GF-D8 (cell line): ENCODE results near the gene NPHS2.
"Not testable (repeated sequence)": the region's sequence is repeated elsewhere in the genome, so short reads cannot be mapped to it uniquely, and the experiment has no call there.

Experiments
- DNase-seq: peaks from one replicate; lab custom pipeline; 2025; lab: John Stamatoyannopoulos, UW

NPHS2 gene

DNA sequence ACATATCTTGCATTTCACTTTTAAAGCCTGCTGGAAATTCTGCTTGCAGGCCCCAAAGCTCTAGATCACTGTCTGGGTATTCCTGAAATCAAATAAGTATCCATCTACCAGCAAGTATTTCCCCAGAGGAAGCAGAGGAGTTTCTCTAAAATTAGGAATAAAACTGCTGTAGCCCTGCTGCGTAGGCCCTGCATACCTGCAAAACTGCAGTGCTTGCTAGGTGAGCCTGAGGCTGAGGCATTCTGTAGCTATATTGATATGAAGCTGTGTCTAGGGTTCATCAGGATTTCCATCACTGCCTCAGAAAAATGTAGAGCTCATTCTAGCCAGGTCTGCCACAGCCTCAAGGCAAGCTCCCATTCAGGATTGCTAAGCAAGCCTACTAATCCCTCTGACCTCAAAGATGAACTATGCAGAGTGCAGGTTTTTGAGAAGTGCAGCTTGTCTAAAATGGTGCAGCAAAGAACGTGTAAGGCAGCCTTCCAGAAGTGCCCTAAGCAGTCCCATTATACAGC, 28.7 kb downstream of the NPHS2 start:
- no peak for DNase-seq

DNA sequence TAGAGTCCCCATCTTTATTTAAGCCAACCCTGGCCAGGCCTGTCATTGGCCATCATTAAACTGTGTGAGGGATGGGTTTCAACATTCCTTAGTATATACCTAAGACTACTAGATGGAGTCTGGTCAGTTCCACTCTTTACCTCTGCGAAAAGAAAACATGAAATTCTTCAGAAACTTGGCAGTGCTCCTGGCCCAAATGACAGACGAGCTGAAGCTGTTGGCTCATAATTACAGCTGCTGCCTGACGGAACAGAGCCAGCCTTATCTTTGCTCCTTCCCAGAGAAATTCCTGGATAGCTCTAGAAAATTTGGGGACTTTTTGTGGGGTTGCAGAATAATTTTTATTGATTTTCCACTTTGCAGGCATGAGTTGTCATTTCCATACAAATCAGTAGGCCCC, 30.4 kb downstream of the NPHS2 start:
- no peak for DNase-seq

DNA sequence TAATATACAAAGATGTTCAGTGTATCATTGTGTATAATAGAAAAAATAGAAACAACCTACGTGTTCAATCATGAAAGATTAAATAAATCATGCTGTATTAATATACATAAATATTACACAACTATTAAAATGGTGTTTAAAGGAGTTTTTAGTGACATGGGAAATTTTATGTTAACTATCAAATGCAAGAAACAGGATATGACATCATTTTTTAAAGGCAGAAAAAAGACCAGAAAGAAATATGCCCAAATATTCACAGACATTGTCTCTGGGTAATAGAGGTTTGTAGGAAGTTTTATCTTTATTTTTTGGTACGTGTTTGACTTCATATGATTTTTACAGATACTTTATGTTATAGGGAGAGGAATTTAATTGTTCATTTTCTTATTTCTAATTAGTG, 34.0 kb downstream of the NPHS2 start:
- no peak for DNase-seq

- DNase-seq, result no peak
Measured at GRCh38 chr1:179530352-179530751, 45.4 kb downstream of the NPHS2 start.

GRCh38 chr1:179529482-179530195, 46.1 kb downstream of the NPHS2 start:
- DNase-seq, result no peak

- DNase-seq, result not testable (repeated sequence)
Measured at GRCh38 chr1:179518544-179518943, 57.2 kb downstream of the NPHS2 start.

DNA sequence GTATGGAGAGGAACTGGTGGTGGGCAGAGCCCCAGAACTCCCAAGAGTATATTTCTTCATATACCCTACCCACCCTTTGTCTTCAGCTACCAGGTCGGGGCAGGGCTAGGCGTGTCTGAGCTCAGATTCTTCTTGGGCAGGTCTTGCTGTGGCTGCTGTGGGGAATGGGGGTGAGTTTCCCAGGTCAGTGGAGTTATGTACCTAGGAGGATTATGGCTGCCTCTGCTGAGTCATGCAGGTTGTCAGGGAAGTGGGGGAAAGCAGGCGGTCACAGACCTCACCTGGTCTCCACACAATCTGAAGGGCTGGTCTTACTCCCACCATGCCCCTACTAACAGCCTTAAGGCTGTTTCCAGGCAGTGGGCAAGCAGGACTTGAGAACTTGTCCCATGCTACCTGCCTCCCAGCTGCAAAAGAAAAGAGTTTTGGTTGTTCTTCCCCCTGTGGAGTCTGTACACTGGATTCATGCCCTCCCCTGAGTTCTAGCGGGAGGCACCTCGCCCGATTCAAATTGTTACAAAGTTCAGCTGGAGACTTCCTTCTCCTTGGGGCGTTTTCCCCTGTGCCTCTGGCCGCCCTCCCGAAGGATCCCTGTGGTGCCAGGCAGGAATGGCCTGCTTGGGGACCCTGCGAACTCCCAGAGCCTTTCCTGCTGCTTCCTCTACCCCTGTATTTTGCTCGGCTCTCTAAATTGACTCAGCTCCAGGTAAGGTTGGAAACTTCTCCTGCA, 58.6 kb downstream of the NPHS2 start:
- no peak for DNase-seq

GRCh38 chr1:179510038-179510437, 65.7 kb downstream of the NPHS2 start:
- no peak for DNase-seq

DNA sequence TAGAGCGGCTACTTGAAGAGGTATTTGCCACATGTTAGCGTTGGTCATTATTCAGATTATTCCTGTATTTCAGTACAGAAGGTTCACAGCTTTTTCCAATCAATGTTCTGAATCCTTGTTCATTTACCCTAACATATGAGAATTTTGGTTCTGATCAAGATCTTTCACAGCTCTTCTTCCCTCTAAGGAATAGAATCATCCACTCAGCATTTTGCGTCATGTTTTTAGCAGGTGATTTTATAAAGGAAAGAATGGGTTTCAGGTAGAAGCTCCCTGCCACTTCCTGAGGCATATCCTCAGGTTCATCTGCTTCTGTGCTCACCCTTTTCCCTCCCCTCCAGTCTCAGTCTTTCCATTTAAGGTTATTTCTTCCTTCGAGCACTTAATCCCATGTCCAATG, 66.4 kb downstream of the NPHS2 start:
- DNase-seq, result no peak

DNA sequence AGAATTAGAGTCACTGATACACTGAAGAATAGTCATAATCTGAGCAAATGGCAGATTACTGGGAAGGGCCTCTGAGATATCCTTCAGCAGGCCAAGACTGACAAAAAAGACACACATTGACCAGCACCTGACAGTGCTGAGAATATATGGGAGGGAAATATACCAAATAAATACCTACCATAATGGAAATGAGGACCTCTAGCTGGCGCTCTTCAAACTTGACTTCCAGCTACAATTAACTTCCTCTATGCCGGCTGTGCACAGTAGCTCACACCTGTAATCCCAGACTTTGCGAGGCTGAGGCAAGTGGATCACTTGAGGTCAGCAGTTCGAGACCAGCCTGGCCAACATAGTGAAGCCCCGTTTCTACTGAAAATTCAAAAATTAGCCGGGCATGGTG, 69.5 kb downstream of the NPHS2 start:
- DNase-seq, result no peak
